Kidney (tissue), 14 donors: ENCODE measurements around the gene ANP32A. TPM values are rescaled to one million over a fixed set of nuclear protein-coding genes. Genes with fewer than 3 reads are reported as not detected.
A peak's percentile ranks its signal among the peaks of the same experiment; 100 is the strongest.

ENCODE experiments used
- DNase-seq, 5 donors: peaks; one replicate each; pipeline ENCODE4 v3.0.0-alpha.2; 2013 to 2020
- FAIRE-seq: peaks from 2 replicates; lab custom pipeline; 2012; peaks lifted over from hg19 to GRCh38; lab: Jason Lieb, UNC
- H3K27ac ChIP-seq, 2 donors: one replicate each; pipeline ENCODE4 v1.7.0; 2013; ENCODE audit warnings: low read depth in 2 of 2, low read length in 2 of 2, inconsistent platforms in 1 of 2
- H3K27me3 ChIP-seq: one replicate; pipeline ENCODE4 v1.7.1; 2013; ENCODE audit warnings: low read length, inconsistent platforms; ENCODE audit not compliant: control insufficient read depth, insufficient read depth
- H3K36me3 ChIP-seq, 3 donors: one replicate each; pipeline versions ENCODE4 v1.7.0 to v1.7.1; 2013; ENCODE audit warnings: low read length in 3 of 3, control low read depth in 1 of 3, inconsistent platforms in 1 of 3; ENCODE audit not compliant: insufficient read depth in 3 of 3, control insufficient read depth in 2 of 3
- H3K4me1 ChIP-seq, 3 donors: one replicate each; pipeline versions ENCODE4 v1.7.0 to v1.7.1; 2013; ENCODE audit warnings: low read length in 3 of 3, inconsistent platforms in 1 of 3, low read depth in 1 of 3; ENCODE audit not compliant: control insufficient read depth in 2 of 3, insufficient read depth in 2 of 3
- H3K4me3 ChIP-seq, 3 donors: one replicate each; pipeline versions ENCODE4 v1.7.0 to v1.8.1; 2013; ENCODE audit warnings: low read length in 3 of 3, control low read depth in 1 of 3, inconsistent platforms in 1 of 3
- H3K9ac ChIP-seq, 3 donors: one replicate each; pipeline versions ENCODE4 v1.7.0 to v1.7.1; 2013; ENCODE audit warnings: low read length in 3 of 3, control low read depth in 1 of 3, inconsistent platforms in 1 of 3
- H3K9me3 ChIP-seq, 3 donors: one replicate each; pipeline versions ENCODE4 v1.7.0 to v1.7.1; 2013; ENCODE audit warnings: low read length in 3 of 3, control low read depth in 1 of 3, inconsistent platforms in 1 of 3; ENCODE audit not compliant: control insufficient read depth in 2 of 3, insufficient read depth in 1 of 3
- CTCF ChIP-seq: IDR thresholded peaks from 3 replicates; pipeline ENCODE4 v1.5.1; 2012; ENCODE audit warnings: mild to moderate bottlenecking, moderate library complexity, borderline replicate concordance; ENCODE audit not compliant: insufficient read depth; ENCODE audit errors: extremely low read depth
- intact Hi-C: fragments of 100-400 bp; cut with DNase I; formaldehyde crosslinking; loops from one replicate; pipeline ENCODE4 v1.11.1; 2022
- polyA plus RNA-seq: library from polyadenylated mRNA; stranded (reverse); fragments of 350-450 nt; fragmentation: Illumina TruSeq; extraction: RNeasy Lipid Tissue Mini Kit (QIAGEN cat#74804); gene quantifications from one replicate; pipeline ENCODE4 v1.2.3, GENCODE V29; 2014; ENCODE audit warnings: low read depth, low replicate concordance; ENCODE audit not compliant: insufficient read depth
- total RNA-seq: library from RNA; stranded (reverse); fragmentation: NEBNext Ultra II Directional; extraction: Animal tissue kit (Norgen Biotek cat#: 25700); gene quantifications from one replicate; pipeline ENCODE4 v1.2.1, GENCODE V29; 2021
- donor health status: control.
- donor health status: control.
- donor health status: control.
- donor health status: control.
- donor health status: control.
- donor health status: DM: yes; HTN: yes; CAD: no.
- donor health status: Normal renal cell carcinoma (clear cell type).

ANP32A gene
- total and polyA plus RNA-seq, 2 donors from 2014 or later = 113 to 148 TPM

- Histone ChIP-seq H3K27me3 (no peaks in the 10 kb centered on the region), H3K9ac (peak overlapping the region in 1 of 3 donors; percentile 24), H3K9me3 (no peaks in the 10 kb centered on the region), H3K4me1 (peaks cover 3 to 68% (median 60%) of the 10 kb centered on the region in 3 donors), H3K36me3 (no peaks in the 10 kb centered on the region), H3K4me3 (peak overlapping the region in 1 of 3 donors; percentile 42), H3K27ac (peak overlapping the region; percentile 89 to 97)
- intact Hi-C loops = no loop called here
- DNase-seq (peak in 2 of 5 donors; percentile 59), FAIRE-seq (no peak)
- no peak for TF ChIP-seq CTCF
Observed at GRCh38 chr15:68794863-68795262, 25.8 kb downstream of the ANP32A start.

GRCh38 chr15:68794307-68794706 is 26.4 kb downstream of the ANP32A start:
- intact Hi-C loops = no loop called here
- Histone ChIP-seq H3K4me1 (peaks cover 3 to 74% (median 66%) of the 10 kb centered on the region in 3 donors), H3K9me3 (no peaks in the 10 kb centered on the region), H3K27me3 (no peaks in the 10 kb centered on the region), H3K4me3 (peak overlapping the region in 1 of 3 donors; percentile 42), H3K27ac (peak overlapping the region; percentile 89 to 97), H3K9ac (peak overlapping the region in 1 of 3 donors; percentile 24), H3K36me3 (no peaks in the 10 kb centered on the region)
- DNase-seq (no peak), FAIRE-seq (no peak)
- no peak for TF ChIP-seq CTCF

GRCh38 chr15:68793776-68794175 is 26.9 kb downstream of the ANP32A start:
- FAIRE-seq = no peak
- no peaks in the 10 kb centered on the region for H3K36me3 ChIP-seq
- intact Hi-C loops = no loop called here
- H3K9me3 ChIP-seq = no peaks in the 10 kb centered on the region
- H3K27ac ChIP-seq = peak overlapping the region; percentile 89 to 97
- TF ChIP-seq CTCF = no peak
- H3K9ac ChIP-seq = peak overlapping the region in 1 of 3 donors; percentile 24
- H3K4me1 ChIP-seq = peaks cover 3 to 78% (median 71%) of the 10 kb centered on the region in 3 donors
- no peaks in the 10 kb centered on the region for H3K27me3 ChIP-seq
- H3K4me3 ChIP-seq = no peak overlapping the region
- no peak for DNase-seq
